HEK293 (cell line): ENCODE results near the gene LRP5.

Experiments used
- CTCF ChIA-PET: fragments of 350-600 bp; formaldehyde crosslinking; extraction: SDS; loops from one replicate; lab custom pipeline; 2021; ENCODE audit warnings: antibody characterized with exemption; lab: Yijun Ruan, JAX
- POLR2A ChIA-PET: fragments of 300-600 bp; formaldehyde crosslinking; extraction: SDS; loops from one replicate; lab custom pipeline; 2020; ENCODE audit warnings: antibody characterized with exemption, inconsistent platforms; lab: Yijun Ruan, JAX
- H3K27ac ChIP-seq: fragments of 200-500 bp; sonication (Bioruptor generic); 2 replicates; pipeline ENCODE4 v1.5.1; 2014; ENCODE audit warnings: low read depth, low read length, control low read depth, inconsistent platforms; ENCODE audit errors: extremely low read depth
- H3K36me3 ChIP-seq, 2 experiments: fragments of 200-500 bp in 1 of 2; sonication (Bioruptor generic) in 1 of 2; 1 replicate in 1 of 2; 2 replicates in 1 of 2; pipeline ENCODE4 v1.5.1; 2014 to 2017; ENCODE audit warnings: inconsistent platforms in 2 of 2, low read length in 2 of 2; ENCODE audit not compliant: control insufficient read depth in 2 of 2, insufficient read depth in 1 of 2
- H3K4me1 ChIP-seq: fragments of 200-500 bp; sonication (Bioruptor generic); 2 replicates; pipeline ENCODE4 v1.5.1; 2014; ENCODE audit warnings: mild to moderate bottlenecking, low read length, inconsistent platforms; ENCODE audit not compliant: control insufficient read depth, insufficient read depth
- H3K4me3 ChIP-seq: 2 replicates; pipeline ENCODE4 v1.5.1; 2011; ENCODE audit warnings: low read depth, mild to moderate bottlenecking, control low read depth, low read length, moderate library complexity
- H3K9me3 ChIP-seq: fragments of 200-500 bp; sonication (Bioruptor generic); 2 replicates; pipeline ENCODE4 v1.5.1; 2014; ENCODE audit warnings: low read depth, low read length, inconsistent platforms; ENCODE audit not compliant: control insufficient read depth, insufficient read depth
- EGR2 ChIP-seq: fragments of 450-650 bp; formaldehyde crosslinking; IDR thresholded peaks from 2 replicates; pipeline ENCODE4 v1.5.1; 2016; ENCODE audit warnings: low read depth, missing biosample characterization, missing genetic modification characterization
- KLF1 ChIP-seq: fragments of 450-650 bp; formaldehyde crosslinking; IDR thresholded peaks from 2 replicates; pipeline ENCODE4 v1.5.1; 2016; ENCODE audit warnings: missing biosample characterization, missing genetic modification characterization
- OSR2 ChIP-seq: fragments of 450-650 bp; formaldehyde crosslinking; IDR thresholded peaks from 2 replicates; pipeline ENCODE4 v1.5.1; 2016; ENCODE audit warnings: missing biosample characterization, missing genetic modification characterization
- RBAK ChIP-seq: fragments of 450-650 bp; formaldehyde crosslinking; IDR thresholded peaks from 2 replicates; pipeline ENCODE4 v1.5.1; 2016; ENCODE audit warnings: missing biosample characterization, missing genetic modification characterization
- ZBTB20 ChIP-seq: fragments of 450-650 bp; formaldehyde crosslinking; IDR thresholded peaks from 2 replicates; pipeline ENCODE4 v1.5.1; 2016; ENCODE audit warnings: missing biosample characterization, missing genetic modification characterization
- ZFHX2 ChIP-seq: fragments of 450-650 bp; formaldehyde crosslinking; conservative IDR thresholded peaks from 2 replicates; pipeline ENCODE4 v1.5.1; 2016; ENCODE audit warnings: missing biosample characterization, missing genetic modification characterization
- ZNF140 ChIP-seq: fragments of 450-650 bp; formaldehyde crosslinking; IDR thresholded peaks from 2 replicates; pipeline ENCODE4 v1.5.1; 2016; ENCODE audit warnings: missing biosample characterization, missing genetic modification characterization
- ZNF157 ChIP-seq: fragments of 450-650 bp; formaldehyde crosslinking; IDR thresholded peaks from 2 replicates; pipeline ENCODE4 v1.5.1; 2016; ENCODE audit warnings: missing biosample characterization, missing genetic modification characterization
- ZNF221 ChIP-seq: fragments of 450-650 bp; formaldehyde crosslinking; IDR thresholded peaks from 2 replicates; pipeline ENCODE4 v1.5.1; 2017; ENCODE audit warnings: missing biosample characterization, missing genetic modification characterization, borderline replicate concordance
- ZNF324 ChIP-seq: fragments of 450-650 bp; formaldehyde crosslinking; IDR thresholded peaks from 2 replicates; pipeline ENCODE4 v1.5.1; 2016; ENCODE audit warnings: missing biosample characterization, missing genetic modification characterization
- ZNF354C ChIP-seq: fragments of 450-650 bp; formaldehyde crosslinking; IDR thresholded peaks from 2 replicates; pipeline ENCODE4 v1.5.1; 2016; ENCODE audit warnings: missing biosample characterization, missing genetic modification characterization, low read depth, borderline replicate concordance
- ZNF549 ChIP-seq: fragments of 450-650 bp; IDR thresholded peaks from 2 replicates; pipeline ENCODE4 v1.5.1; 2018; ENCODE audit warnings: missing biosample characterization, missing genetic modification characterization, mild to moderate bottlenecking, inconsistent platforms, moderate library complexity
- ZNF777 ChIP-seq: fragments of 450-650 bp; formaldehyde crosslinking; IDR thresholded peaks from 2 replicates; pipeline ENCODE4 v1.5.1; 2017; ENCODE audit warnings: missing biosample characterization, missing genetic modification characterization, borderline replicate concordance
- ZSCAN23 ChIP-seq: fragments of 450-650 bp; formaldehyde crosslinking; IDR thresholded peaks from 2 replicates; pipeline ENCODE4 v1.5.1; 2016; ENCODE audit warnings: missing biosample characterization, missing genetic modification characterization
- TF ChIP-seq, protein P1 (sequence below): fragments of 450-650 bp; formaldehyde crosslinking; IDR thresholded peaks from 2 replicates; pipeline ENCODE4 v1.5.1; 2017; ENCODE audit warnings: missing biosample characterization, missing genetic modification characterization
- TF ChIP-seq, protein P2 (sequence below): fragments of 450-650 bp; formaldehyde crosslinking; IDR thresholded peaks from 2 replicates; pipeline ENCODE4; 2016; ENCODE audit warnings: missing biosample characterization, missing genetic modification characterization
- TF ChIP-seq, protein P3 (sequence below): fragments of 450-650 bp; formaldehyde crosslinking; IDR thresholded peaks from 2 replicates; pipeline ENCODE4 v1.5.1; 2016; ENCODE audit warnings: missing biosample characterization, missing genetic modification characterization
- TF ChIP-seq, protein P4 (sequence below): fragments of 450-650 bp; formaldehyde crosslinking; IDR thresholded peaks from 2 replicates; pipeline ENCODE4 v1.5.1; 2016; ENCODE audit warnings: missing biosample characterization, missing genetic modification characterization
- TF ChIP-seq, protein P5 (sequence below): fragments of 450-650 bp; formaldehyde crosslinking; IDR thresholded peaks from 2 replicates; pipeline ENCODE4 v1.5.1; 2016; ENCODE audit warnings: missing biosample characterization, missing genetic modification characterization

The LRP5 gene

DNA sequence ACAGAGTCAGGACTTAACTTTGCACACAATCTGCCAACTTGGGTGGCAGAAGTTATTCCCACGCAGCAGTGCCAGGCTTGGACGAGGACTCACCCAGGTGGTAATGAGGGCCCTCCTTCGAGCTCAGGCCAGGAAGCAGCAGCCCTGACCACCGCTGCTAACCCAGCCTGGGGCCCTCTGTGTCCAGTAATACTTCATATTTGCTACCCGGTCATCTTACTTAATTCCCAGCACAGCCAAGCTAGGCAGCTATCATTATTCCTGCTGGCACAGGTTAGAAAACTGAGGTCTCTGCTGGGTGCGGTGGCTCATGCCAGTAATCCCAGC is 15.4 kb upstream of the LRP5 start:
- TF ChIP-seq KLF1: no peak
- no peak for TF ChIP-seq ZNF324 (tag by site-specific recombination)
- TF ChIP-seq ZNF549: no peak
- no peak for TF ChIP-seq ZNF354C (tag by site-specific recombination)
- TF ChIP-seq, protein P1, sequence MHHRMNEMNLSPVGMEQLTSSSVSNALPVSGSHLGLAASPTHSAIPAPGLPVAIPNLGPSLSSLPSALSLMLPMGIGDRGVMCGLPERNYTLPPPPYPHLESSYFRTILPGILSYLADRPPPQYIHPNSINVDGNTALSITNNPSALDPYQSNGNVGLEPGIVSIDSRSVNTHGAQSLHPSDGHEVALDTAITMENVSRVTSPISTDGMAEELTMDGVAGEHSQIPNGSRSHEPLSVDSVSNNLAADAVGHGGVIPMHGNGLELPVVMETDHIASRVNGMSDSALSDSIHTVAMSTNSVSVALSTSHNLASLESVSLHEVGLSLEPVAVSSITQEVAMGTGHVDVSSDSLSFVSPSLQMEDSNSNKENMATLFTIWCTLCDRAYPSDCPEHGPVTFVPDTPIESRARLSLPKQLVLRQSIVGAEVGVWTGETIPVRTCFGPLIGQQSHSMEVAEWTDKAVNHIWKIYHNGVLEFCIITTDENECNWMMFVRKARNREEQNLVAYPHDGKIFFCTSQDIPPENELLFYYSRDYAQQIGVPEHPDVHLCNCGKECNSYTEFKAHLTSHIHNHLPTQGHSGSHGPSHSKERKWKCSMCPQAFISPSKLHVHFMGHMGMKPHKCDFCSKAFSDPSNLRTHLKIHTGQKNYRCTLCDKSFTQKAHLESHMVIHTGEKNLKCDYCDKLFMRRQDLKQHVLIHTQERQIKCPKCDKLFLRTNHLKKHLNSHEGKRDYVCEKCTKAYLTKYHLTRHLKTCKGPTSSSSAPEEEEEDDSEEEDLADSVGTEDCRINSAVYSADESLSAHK (tag by site-specific recombination): no peak
- TF ChIP-seq, protein P2, sequence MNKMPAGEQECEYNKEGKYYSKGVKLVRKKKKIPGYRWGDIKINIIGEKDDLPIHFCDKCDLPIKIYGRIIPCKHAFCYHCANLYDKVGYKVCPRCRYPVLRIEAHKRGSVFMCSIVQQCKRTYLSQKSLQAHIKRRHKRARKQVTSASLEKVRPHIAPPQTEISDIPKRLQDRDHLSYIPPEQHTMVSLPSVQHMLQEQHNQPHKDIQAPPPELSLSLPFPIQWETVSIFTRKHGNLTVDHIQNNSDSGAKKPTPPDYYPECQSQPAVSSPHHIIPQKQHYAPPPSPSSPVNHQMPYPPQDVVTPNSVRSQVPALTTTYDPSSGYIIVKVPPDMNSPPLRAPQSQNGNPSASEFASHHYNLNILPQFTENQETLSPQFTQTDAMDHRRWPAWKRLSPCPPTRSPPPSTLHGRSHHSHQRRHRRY (tag by site-specific recombination): no peak
- TF ChIP-seq, protein P3, sequence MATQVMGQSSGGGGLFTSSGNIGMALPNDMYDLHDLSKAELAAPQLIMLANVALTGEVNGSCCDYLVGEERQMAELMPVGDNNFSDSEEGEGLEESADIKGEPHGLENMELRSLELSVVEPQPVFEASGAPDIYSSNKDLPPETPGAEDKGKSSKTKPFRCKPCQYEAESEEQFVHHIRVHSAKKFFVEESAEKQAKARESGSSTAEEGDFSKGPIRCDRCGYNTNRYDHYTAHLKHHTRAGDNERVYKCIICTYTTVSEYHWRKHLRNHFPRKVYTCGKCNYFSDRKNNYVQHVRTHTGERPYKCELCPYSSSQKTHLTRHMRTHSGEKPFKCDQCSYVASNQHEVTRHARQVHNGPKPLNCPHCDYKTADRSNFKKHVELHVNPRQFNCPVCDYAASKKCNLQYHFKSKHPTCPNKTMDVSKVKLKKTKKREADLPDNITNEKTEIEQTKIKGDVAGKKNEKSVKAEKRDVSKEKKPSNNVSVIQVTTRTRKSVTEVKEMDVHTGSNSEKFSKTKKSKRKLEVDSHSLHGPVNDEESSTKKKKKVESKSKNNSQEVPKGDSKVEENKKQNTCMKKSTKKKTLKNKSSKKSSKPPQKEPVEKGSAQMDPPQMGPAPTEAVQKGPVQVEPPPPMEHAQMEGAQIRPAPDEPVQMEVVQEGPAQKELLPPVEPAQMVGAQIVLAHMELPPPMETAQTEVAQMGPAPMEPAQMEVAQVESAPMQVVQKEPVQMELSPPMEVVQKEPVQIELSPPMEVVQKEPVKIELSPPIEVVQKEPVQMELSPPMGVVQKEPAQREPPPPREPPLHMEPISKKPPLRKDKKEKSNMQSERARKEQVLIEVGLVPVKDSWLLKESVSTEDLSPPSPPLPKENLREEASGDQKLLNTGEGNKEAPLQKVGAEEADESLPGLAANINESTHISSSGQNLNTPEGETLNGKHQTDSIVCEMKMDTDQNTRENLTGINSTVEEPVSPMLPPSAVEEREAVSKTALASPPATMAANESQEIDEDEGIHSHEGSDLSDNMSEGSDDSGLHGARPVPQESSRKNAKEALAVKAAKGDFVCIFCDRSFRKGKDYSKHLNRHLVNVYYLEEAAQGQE (tag by site-specific recombination): no peak
- TF ChIP-seq, protein P4, sequence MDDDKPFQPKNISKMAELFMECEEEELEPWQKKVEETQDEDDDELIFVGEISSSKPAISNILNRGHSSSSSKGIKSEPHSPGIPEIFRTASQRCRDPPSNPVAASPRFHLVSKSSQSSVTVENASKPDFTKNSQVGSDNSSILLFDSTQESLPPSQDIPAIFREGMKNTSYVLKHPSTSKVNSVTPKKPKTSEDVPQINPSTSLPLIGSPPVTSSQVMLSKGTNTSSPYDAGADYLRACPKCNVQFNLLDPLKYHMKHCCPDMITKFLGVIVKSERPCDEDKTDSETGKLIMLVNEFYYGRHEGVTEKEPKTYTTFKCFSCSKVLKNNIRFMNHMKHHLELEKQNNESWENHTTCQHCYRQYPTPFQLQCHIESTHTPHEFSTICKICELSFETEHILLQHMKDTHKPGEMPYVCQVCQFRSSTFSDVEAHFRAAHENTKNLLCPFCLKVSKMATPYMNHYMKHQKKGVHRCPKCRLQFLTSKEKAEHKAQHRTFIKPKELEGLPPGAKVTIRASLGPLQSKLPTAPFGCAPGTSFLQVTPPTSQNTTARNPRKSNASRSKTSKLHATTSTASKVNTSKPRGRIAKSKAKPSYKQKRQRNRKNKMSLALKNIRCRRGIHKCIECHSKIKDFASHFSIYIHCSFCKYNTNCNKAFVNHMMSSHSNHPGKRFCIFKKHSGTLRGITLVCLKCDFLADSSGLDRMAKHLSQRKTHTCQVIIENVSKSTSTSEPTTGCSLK: no peak
- no peak for TF ChIP-seq ZSCAN23 (tag by site-specific recombination)
- TF ChIP-seq, protein P5, sequence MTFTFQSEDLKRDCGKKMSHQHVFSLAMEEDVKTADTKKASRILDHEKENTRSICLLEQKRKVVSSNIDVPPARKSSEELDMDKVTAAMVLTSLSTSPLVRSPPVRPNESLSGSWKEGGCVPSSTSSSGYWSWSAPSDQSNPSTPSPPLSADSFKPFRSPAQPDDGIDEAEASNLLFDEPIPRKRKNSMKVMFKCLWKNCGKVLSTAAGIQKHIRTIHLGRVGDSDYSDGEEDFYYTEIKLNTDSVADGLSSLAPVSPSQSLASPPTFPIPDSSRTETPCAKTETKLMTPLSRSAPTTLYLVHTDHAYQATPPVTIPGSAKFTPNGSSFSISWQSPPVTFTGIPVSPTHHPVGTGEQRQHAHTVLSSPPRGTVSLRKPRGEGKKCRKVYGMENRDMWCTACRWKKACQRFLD (tag by site-specific recombination): no peak
- no peak for TF ChIP-seq RBAK (tag by site-specific recombination)
- no peak for TF ChIP-seq ZNF221
- POLR2A ChIA-PET: interaction anchor here (2.3 kb wide), 1 partner anchor 25 kb away, joined by 12 read pairs; the partner anchor contains the start of gene C11orf24

DNA sequence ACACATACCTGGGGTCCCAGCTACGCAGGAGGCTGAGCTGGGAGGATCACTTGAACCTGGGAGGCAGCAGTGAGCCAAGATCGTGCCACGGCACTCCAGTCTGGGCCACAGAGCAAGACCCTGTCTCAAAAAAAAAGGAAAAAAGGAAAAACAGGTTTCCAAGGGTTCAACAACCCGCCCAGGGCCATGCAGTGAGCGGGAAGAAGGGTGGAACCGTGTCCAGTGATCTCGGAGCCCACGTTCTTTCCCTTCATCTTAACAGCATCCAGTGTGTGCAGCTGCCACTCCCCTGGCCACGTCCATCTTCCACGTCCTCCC is 14.9 kb upstream of the LRP5 start:
- Histone ChIP-seq H3K27ac (no peak overlapping the region), H3K9me3 (no peaks in the 10 kb centered on the region), H3K4me1 (no peaks in the 10 kb centered on the region), H3K4me3 (no peak overlapping the region), H3K36me3 (no peaks in the 10 kb centered on the region)
- ChIA-PET POLR2A (interaction anchor here (2.3 kb wide), 1 partner anchor 25 kb away, joined by 12 read pairs; the partner anchor contains the start of gene C11orf24), CTCF (interaction anchor here (0.7 to 6.5 kb wide), 22 partner anchors 9 to 1493 kb away, joined by 3 to 122 read pairs (median 4); partner anchors contain the start of genes ALDH3B1 and C11orf24)
- TF ChIP-seq ZNF777 (tag by site-specific recombination): no peak
- no peak for TF ChIP-seq ZNF140
- TF ChIP-seq ZBTB20 (tag by site-specific recombination): peak; percentile 55
- no peak for TF ChIP-seq OSR2
- TF ChIP-seq ZNF157 (tag by site-specific recombination): no peak
- peak; percentile 66 for TF ChIP-seq ZFHX2 (tag by site-specific recombination)
- TF ChIP-seq EGR2 (tag by site-specific recombination): peak; percentile 68

More for the DNA sequence above, 15.4 kb upstream of the LRP5 start:
- CTCF ChIA-PET: interaction anchor here (0.6 to 6.5 kb wide), 19 partner anchors 9 to 286 kb away, joined by 3 to 122 read pairs (median 5); partner anchors contain the start of genes ALDH3B1 and C11orf24
- Histone ChIP-seq H3K36me3 (no peaks in the 10 kb centered on the region), H3K9me3 (no peaks in the 10 kb centered on the region), H3K27ac (no peak overlapping the region), H3K4me1 (no peaks in the 10 kb centered on the region), H3K4me3 (no peak overlapping the region)
